Body of pancreas (tissue), 4 donors: ENCODE data around the gene RNF113B.

Experiments
- POLR2A ChIP-seq, 3 donors: fragments of 450-650 bp; IDR thresholded peaks; one replicate each; pipeline ENCODE4 v1.6.1; 2016; ENCODE audit warnings: antibody characterized with exemption in 3 of 3, mild to moderate bottlenecking in 2 of 3
- TF ChIP-seq, protein P1 (sequence below), 7 experiments: fragments of 450-650 bp in 4 of 7; fragments of 200-600 bp in 3 of 7; sonication (generic) in 3 of 7; IDR thresholded peaks; one replicate each; pipeline ENCODE4 v1.5.1; 2016 to 2019; ENCODE audit warnings: antibody characterized with exemption in 7 of 7

DNA sequence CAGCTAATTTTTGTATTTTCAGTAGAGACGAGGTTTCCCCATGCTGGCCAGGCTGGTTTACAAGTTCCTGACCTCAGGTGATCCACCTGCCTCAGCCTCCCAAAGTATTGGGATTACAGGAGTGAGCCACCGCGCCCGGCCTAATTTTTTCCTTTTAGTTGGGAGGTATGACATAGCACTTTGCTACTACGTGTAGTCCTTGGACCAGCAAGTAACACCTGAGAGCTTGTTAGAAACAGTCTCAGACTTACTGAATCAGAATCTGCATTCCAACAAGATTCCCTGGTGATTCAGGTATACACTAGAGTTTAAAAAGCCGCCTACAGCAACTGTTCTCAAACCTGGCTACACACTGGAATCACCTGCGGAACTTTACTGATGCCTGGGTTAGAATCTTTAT is 36.0 kb downstream of the RNF113B start:
- TF ChIP-seq, protein P1, sequence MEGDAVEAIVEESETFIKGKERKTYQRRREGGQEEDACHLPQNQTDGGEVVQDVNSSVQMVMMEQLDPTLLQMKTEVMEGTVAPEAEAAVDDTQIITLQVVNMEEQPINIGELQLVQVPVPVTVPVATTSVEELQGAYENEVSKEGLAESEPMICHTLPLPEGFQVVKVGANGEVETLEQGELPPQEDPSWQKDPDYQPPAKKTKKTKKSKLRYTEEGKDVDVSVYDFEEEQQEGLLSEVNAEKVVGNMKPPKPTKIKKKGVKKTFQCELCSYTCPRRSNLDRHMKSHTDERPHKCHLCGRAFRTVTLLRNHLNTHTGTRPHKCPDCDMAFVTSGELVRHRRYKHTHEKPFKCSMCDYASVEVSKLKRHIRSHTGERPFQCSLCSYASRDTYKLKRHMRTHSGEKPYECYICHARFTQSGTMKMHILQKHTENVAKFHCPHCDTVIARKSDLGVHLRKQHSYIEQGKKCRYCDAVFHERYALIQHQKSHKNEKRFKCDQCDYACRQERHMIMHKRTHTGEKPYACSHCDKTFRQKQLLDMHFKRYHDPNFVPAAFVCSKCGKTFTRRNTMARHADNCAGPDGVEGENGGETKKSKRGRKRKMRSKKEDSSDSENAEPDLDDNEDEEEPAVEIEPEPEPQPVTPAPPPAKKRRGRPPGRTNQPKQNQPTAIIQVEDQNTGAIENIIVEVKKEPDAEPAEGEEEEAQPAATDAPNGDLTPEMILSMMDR (IDR thresholded peaks at IDR 0.05) = no peak
- TF ChIP-seq POLR2A (IDR thresholded peaks at IDR 0.05) = no peak
